ENCODE results near the gene ACP6.
"Not testable (repeated sequence)": the region's sequence is repeated elsewhere in the genome, so short reads cannot be mapped to it uniquely, and the experiment has no call there.

- TF ChIP-seq KLF16 (CRISPR knock-in tag; IDR thresholded peaks at IDR 0.05); BRD4 (CRISPR knock-in tag; IDR thresholded peaks at IDR 0.05); TARDBP (CRISPR knock-in tag; IDR thresholded peaks at IDR 0.05); SUZ12 (IDR thresholded peaks at IDR 0.05; ENCODE audit: low read depth, low read length); YY1 (IDR thresholded peaks at IDR 0.05; ENCODE audit: insufficient read depth, insufficient replicate concordance, low read depth, low read length); USF2 (IDR thresholded peaks at IDR 0.05; ENCODE audit: low read depth, low read length); USF2 (CRISPR knock-in tag; IDR thresholded peaks at IDR 0.05; ENCODE audit: borderline replicate concordance): not testable (repeated sequence)
Observed at GRCh38 chr1:147680608-147681235, 10.4 kb upstream of the ACP6 start.
